HepG2 (cell line): ENCODE results near the gene SFXN5. TPM values are rescaled to one million over a fixed set of nuclear protein-coding genes. Genes with fewer than 3 reads are reported as not detected.

Source experiments
- AGO1 ChIP-seq: fragments of 200-400 bp; formaldehyde crosslinking; IDR thresholded peaks from 2 replicates; pipeline ENCODE4 v1.6.1; 2017; ENCODE audit warnings: mild to moderate bottlenecking, low read depth, low read length, moderate library complexity; ENCODE audit not compliant: poor library complexity, severe bottlenecking
- BCL6 ChIP-seq: IDR thresholded peaks from 2 replicates; pipeline ENCODE4 v1.6.1; 2016; ENCODE audit warnings: missing genetic modification reagents, missing compliant biosample characterization
- BHLHE40 ChIP-seq: IDR thresholded peaks from 2 replicates; pipeline ENCODE4 v1.6.1; 2011; ENCODE audit warnings: low read length, improper control_type of control experiment
- HNRNPK ChIP-seq: fragments of 200-400 bp; formaldehyde crosslinking; IDR thresholded peaks from 2 replicates; pipeline ENCODE4 v1.6.1; 2018; ENCODE audit warnings: low read length, low read depth, moderate library complexity, mild to moderate bottlenecking; ENCODE audit not compliant: poor library complexity, severe bottlenecking
- PHF20 ChIP-seq: sonication (generic); formaldehyde crosslinking; IDR thresholded peaks from 2 replicates; pipeline ENCODE4 v1.5.0; 2020; ENCODE audit warnings: mild to moderate bottlenecking, missing genetic modification reagents
- RAD51 ChIP-seq: fragments of 450-650 bp; IDR thresholded peaks from 2 replicates; pipeline ENCODE4 v1.6.1; 2016; ENCODE audit warnings: borderline replicate concordance
- RARA ChIP-seq: IDR thresholded peaks from 2 replicates; pipeline ENCODE4 v1.6.1; 2016; ENCODE audit warnings: missing genetic modification reagents, missing compliant biosample characterization
- RFXANK ChIP-seq: IDR thresholded peaks from 2 replicates; pipeline ENCODE4 v1.6.1; 2016
- SMC3 ChIP-seq: IDR thresholded peaks from 2 replicates; pipeline ENCODE4 v1.6.1; 2011; ENCODE audit warnings: low read length, improper control_type of control experiment
- STAT5B ChIP-seq: sonication (generic); formaldehyde crosslinking; IDR thresholded peaks from 2 replicates; pipeline ENCODE4 v1.4.0; 2020; ENCODE audit warnings: missing genetic modification reagents
- U2AF2 ChIP-seq: fragments of 200-400 bp; formaldehyde crosslinking; IDR thresholded peaks from 2 replicates; pipeline ENCODE4 v1.6.1; 2017; ENCODE audit warnings: low read depth, mild to moderate bottlenecking, low read length
- ZBTB4 ChIP-seq: sonication (generic); formaldehyde crosslinking; IDR thresholded peaks from 2 replicates; pipeline ENCODE4 v1.4.0; 2020; ENCODE audit warnings: missing genetic modification reagents, mild to moderate bottlenecking, borderline replicate concordance
- ZC3H13 ChIP-seq: sonication (generic); formaldehyde crosslinking; IDR thresholded peaks from 2 replicates; pipeline ENCODE4 v1.8.1; 2023; ENCODE audit warnings: mild to moderate bottlenecking, missing genetic modification reagents, moderate library complexity
- ZGPAT ChIP-seq: IDR thresholded peaks from 2 replicates; pipeline ENCODE4 v1.6.1; 2016; ENCODE audit warnings: mild to moderate bottlenecking
- ZNF3 ChIP-seq: IDR thresholded peaks from 2 replicates; pipeline ENCODE4 v1.7.0; 2017; ENCODE audit warnings: inconsistent platforms
- ZNF547 ChIP-seq: sonication (generic); formaldehyde crosslinking; IDR thresholded peaks from 2 replicates; pipeline ENCODE4 v1.5.1; 2020; ENCODE audit warnings: mild to moderate bottlenecking, missing genetic modification reagents
- ZNF629 ChIP-seq: sonication (generic); formaldehyde crosslinking; conservative IDR thresholded peaks from 2 replicates; pipeline ENCODE4 v1.5.0; 2020; ENCODE audit warnings: missing genetic modification reagents
- ZNF687 ChIP-seq: sonication (generic); formaldehyde crosslinking; IDR thresholded peaks from 2 replicates; pipeline ENCODE4 v1.5.1; 2020; ENCODE audit warnings: mild to moderate bottlenecking, missing genetic modification reagents, moderate library complexity
- ZNF780A ChIP-seq: sonication (generic); formaldehyde crosslinking; IDR thresholded peaks from 2 replicates; pipeline ENCODE4 v1.8.0; 2022; ENCODE audit warnings: mild to moderate bottlenecking, missing genetic modification reagents, moderate library complexity
- ZNF784 ChIP-seq: sonication (generic); formaldehyde crosslinking; IDR thresholded peaks from 2 replicates; pipeline ENCODE4 v1.5.1; 2020; ENCODE audit warnings: missing genetic modification reagents, mild to moderate bottlenecking, borderline replicate concordance
- polyA plus RNA-seq, 8 experiments: library from polyadenylated mRNA; depleted of rRNA in 3 of 8; stranded (reverse) in 7 of 8; unstranded in 1 of 8; fragments of >200 nt; fragmentation: Illumina TruSeq in 4 of 8; extraction: Trizol in 4 of 8; gene quantifications; 2 replicates each; pipeline versions ENCODE4 v1.2.1 to v1.2.3, GENCODE V29; 2011 to 2016; ENCODE audit warnings: low read depth in 4 of 8, missing spikeins in 1 of 8, mixed read lengths in 1 of 8; ENCODE audit not compliant: insufficient read depth in 1 of 8
- total RNA-seq, 5 experiments: library from RNA; depleted of rRNA; stranded (reverse); fragments of >200 nt; fragmentation: Illumina TruSeq; extraction: Trizol; gene quantifications; 2 replicates each; pipeline ENCODE4 v1.2.3, GENCODE V29; 2016; ENCODE audit warnings: low read depth in 1 of 5
- TF ChIP-seq, protein P1 (sequence below): sonication (generic); IDR thresholded peaks from 2 replicates; pipeline ENCODE4 v1.6.1; 2016; ENCODE audit warnings: low read depth, borderline replicate concordance

SFXN5 gene
- total and polyA plus RNA-seq, 2 of the 13 experiments (the other 11 are each of a cell fraction or from before 2014, with no cell fraction given): 34.9 to 37.4 TPM

DNA sequence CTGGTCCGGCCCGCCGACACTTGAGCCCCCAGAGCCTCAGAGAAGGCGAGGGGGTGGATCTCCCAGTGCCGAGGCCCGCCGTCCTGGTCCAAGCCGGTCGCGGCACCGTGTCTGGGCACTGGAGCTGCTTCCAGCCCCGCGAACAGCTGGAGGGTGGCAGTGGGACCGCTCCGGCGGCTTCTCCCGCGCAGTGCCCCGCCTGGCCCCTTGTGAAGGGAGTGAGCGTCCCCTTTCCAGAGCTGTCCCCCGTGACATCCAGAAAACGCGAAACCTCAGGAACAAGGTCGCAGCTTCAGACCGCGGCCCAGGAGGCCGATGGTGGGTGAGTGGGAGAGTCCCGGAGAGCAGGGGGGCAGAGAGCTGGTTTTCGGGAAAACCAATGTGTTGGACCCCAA is 154.8 kb downstream of the SFXN5 start (continued):
- no peak for TF ChIP-seq ZGPAT
- TF ChIP-seq BHLHE40: no peak
- TF ChIP-seq, protein P1, sequence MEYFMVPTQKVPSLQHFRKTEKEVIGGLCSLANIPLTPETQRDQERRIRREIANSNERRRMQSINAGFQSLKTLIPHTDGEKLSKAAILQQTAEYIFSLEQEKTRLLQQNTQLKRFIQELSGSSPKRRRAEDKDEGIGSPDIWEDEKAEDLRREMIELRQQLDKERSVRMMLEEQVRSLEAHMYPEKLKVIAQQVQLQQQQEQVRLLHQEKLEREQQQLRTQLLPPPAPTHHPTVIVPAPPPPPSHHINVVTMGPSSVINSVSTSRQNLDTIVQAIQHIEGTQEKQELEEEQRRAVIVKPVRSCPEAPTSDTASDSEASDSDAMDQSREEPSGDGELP: no peak
- TF ChIP-seq STAT5B: no peak
- no peak for TF ChIP-seq PHF20 (CRISPR knock-in tag)
- peak; percentile 2 for TF ChIP-seq ZNF687 (CRISPR knock-in tag)
- no peak for TF ChIP-seq ZNF547 (CRISPR knock-in tag)
- no peak for TF ChIP-seq ZNF3 (CRISPR knock-in tag)
- no peak for TF ChIP-seq RARA (CRISPR knock-in tag)
- TF ChIP-seq ZNF780A (CRISPR knock-in tag): no peak
- no peak for TF ChIP-seq BCL6
- TF ChIP-seq AGO1: peak; percentile 24
- TF ChIP-seq SMC3: no peak
- TF ChIP-seq ZNF784: 0 out of 2 replicates have a peak, but pooled peaks have one; percentile 14
- no peak for TF ChIP-seq RAD51
- TF ChIP-seq HNRNPK: no peak
- no peak for TF ChIP-seq RFXANK (CRISPR knock-in tag)
- no peak for TF ChIP-seq U2AF2
- no peak for TF ChIP-seq ZNF629 (CRISPR knock-in tag)
- peak; percentile 5; the same call in 1 of the 2 replicates for TF ChIP-seq ZBTB4 (CRISPR knock-in tag)
- 0 out of 2 replicates have a peak, but pooled peaks have one; percentile 36 for TF ChIP-seq ZC3H13 (CRISPR knock-in tag)
